DMS 273 (cell line): ENCODE measurements around the gene NRL.
"Not testable (repeated sequence)": the region's sequence is repeated elsewhere in the genome, so short reads cannot be mapped to it uniquely, and the experiment has no call there.

Experiments used
- DNase-seq: peaks from one replicate; lab custom pipeline; 2025; ENCODE audit not compliant: unreplicated experiment; lab: John Stamatoyannopoulos, UW

Gene NRL

DNA sequence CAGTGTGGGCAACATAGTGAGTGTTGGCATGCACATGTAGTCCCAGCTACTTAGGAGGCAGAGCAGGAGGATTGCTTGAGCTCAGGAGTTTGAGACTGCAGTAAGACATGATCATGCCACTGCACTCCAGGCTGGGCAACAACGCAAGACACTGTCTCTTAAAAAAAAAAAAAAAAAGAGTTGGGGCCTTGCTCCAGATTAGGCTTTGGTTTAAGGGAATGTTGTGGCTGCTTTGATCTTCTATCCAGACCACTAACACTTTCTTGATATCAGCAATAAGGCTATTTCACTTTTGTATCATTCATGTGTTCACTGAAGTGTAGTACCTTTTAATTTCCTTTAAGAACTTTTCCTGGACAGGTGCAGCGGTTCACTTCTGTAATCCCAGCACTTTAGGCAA, 12.9 kb upstream of the NRL start:
- no peak for DNase-seq

DNA sequence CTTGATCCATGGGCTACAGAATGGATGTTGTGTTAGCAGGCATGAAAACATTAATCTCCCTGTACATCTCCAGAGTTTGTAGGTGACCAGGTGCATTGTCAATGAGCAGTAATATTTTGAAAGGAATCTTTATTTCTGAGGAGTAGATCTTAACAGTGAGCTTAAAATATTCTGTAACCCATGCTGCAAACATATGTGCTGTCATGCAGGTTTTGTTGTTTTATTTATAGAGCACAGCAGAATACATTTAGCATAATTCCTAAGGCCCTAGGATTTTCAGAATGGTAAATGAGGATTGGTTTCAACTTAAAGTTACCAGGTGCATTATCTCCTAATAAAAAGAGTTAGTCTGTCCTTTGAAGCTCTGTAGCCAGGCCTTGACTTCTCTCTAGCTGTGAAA, 12.2 kb upstream of the NRL start:
- no peak for DNase-seq

- DNase-seq, result no peak
Observed at GRCh38 chr14:24123424-24124417, 9.0 kb upstream of the NRL start.

DNA sequence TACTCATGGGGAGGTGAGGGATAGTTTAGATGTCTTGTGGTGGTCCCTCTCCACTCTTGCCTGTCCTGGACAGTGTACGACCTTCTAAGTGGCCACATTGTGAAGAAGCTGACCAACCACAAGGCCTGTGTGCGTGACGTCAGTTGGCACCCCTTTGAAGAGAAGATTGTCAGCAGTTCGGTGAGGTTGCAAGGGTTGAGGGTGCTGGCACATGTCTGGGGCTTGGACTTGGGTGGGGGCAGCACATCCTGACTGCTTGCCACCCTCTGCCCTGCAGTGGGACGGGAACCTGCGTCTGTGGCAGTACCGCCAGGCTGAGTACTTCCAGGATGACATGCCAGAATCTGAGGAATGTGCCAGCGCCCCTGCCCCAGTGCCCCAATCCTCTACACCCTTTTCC, 8.1 kb upstream of the NRL start:
- DNase-seq, result no peak

DNA sequence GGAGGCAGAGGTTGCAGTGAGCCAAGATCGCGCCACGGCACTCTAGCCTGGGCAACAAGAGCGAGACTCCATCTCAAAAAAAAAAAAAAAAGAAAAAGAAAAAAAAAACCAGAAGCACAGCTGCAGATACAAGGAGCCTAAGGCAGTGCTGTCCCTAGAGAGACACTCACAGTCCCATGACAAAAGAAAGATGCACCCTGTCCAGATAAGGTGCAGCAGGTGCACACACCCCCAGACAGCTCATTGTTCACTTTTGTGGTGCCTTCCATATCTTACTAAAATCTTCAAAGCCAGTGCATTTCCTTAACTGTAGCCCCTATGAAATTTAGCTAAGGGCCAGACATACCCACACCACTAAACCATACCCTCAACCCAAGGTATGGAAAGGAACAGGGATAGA, 7.7 kb upstream of the NRL start:
- no peak for DNase-seq

GRCh38 chr14:24121210-24121609, 6.5 kb upstream of the NRL start:
- DNase-seq, result no peak

- DNase-seq, result no peak
Observed at GRCh38 chr14:24119691-24120090, 4.9 kb upstream of the NRL start.

DNA sequence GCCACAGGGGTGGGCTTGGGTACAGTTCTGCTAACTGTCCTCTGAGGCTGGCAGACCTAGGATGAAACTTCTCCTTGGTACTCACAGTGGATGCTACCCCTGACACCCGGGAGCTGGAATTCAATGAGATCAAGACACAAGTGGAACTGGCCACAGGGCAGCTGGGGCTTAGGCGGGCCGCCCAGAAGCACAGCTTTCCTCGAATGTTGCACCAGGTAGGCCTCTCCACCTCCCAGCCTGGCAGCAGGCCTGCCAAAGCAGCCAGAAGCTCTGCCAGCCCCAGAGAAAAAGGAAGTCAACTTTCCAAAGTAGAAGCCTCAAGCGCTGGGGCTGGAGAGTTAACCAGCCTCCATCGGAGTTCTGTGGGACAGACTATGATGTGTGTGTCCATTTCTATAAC, 2.4 kb upstream of the NRL start:
- no peak for DNase-seq

- DNase-seq, result no peak
Observed at GRCh38 chr14:24116128-24116814, 1.5 kb upstream of the NRL start.

DNA sequence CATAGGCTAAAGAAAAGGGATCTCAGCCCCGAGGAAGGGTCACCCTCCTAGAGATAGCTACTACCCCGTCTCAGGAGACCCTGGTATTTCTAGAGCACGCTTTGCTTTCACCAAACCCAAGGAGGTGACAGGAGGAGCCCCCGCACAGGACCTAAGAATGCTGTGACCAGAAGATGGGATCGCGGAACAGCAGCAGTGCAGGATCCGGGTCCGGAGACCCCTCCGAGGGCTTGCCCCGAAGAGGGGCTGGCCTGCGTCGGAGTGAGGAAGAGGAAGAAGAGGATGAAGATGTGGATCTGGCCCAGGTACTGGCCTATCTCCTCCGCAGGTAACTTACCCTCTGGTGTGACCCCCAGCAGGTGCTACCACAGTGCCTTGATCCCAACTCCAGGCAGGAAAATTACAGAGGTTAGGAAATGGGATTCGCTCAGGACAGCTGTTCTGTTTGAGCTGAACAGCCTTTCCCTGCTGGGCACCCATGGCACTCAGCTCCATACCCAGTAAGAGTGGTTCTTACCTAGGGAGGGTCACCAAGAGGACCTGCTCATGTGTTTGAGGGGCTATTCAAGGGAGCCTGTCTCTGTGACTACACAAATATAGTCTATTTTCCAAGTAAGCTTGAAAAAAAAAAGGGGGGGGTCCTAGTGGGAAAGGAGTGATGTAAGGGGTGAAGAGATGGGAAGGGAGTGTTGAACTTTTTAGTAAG, 826 bp upstream of the NRL start:
- DNase-seq, result no peak

DNA sequence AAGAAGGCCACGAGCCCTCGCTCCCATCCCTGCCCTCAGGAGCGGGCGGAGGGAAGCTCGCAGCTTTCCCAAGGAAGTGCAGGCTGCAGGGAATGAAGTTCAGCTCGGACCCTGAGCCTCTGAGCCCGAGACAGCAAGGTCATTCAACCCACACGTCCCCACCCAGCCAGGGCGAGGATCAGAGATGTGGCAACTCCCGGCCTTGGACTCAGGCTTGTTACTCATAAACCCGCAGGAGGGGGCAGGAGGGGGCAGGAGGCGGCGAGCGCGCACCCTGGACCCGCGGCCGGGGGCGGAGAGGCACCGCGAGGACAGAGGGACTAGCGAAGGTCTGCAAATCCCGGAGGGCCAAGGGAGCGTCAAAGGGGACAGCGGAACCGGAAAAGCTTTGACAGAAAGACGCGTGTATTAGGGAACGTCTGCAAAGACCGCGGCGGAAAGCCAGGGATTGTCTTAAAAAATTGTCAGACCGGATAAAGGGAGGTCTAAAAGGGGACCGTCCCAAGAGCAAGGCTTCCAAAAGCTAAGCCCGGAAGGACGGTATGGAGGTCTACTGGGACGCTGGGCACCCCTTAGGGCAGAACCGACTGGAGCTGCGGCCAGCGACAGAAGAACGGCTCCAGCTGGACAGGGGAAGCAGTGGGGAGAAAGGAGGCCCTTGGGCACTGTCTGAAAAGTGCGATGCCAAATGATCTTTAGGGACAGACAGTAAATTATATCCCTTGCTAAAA, 783 bp downstream of the NRL start:
- peak; percentile 94 for DNase-seq

DNA sequence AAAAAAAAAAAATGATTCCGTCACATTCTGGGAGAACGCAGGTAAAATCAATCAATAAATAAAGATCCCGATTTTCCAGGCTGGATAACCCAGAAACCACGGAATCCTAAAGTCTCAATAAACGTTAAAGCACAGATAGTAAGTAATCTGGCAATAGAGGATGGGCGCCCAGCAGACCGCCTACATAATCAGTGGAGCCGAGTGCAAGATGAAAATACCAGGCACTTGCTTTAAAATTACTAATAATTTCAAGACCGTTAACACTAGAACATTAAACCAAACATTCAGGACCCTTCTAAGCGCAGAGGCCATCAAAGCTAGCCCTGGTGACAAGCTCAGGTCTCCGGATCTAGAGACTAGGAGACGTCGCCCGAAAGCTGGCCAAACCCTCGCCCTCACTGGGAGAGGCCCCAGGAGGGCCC, 1.4 kb downstream of the NRL start:
- no peak for DNase-seq

- no peak for DNase-seq
Observed at GRCh38 chr14:24110523-24110922, 4.2 kb downstream of the NRL start.

- DNase-seq, result no peak
Observed at GRCh38 chr14:24110060-24110459, 4.7 kb downstream of the NRL start.

DNA sequence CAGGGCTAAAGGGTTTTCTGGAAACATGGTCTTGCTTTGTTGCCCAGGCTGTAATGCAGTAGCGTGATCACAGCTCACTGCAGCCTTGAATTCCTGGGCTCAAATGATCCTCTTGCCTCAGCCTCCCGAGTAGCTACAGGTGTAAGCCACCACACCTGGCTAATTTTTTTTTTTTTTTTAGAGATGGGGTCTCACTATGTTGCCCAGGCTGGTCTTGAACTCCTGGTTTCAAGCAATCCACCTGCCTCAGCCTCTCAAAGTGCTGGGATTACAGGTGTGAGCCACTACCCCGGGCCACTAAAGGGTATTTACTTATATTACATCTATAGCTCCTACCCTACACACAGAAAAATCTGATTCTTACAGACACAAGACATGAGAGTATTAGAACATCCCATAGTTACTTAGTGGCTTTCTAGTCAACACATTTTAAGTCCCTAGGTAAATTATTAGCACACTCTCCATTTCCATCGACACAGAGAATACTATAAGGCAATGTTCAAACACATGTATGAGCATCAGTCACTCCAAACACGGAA, 6.3 kb downstream of the NRL start:
- no peak for DNase-seq

DNA sequence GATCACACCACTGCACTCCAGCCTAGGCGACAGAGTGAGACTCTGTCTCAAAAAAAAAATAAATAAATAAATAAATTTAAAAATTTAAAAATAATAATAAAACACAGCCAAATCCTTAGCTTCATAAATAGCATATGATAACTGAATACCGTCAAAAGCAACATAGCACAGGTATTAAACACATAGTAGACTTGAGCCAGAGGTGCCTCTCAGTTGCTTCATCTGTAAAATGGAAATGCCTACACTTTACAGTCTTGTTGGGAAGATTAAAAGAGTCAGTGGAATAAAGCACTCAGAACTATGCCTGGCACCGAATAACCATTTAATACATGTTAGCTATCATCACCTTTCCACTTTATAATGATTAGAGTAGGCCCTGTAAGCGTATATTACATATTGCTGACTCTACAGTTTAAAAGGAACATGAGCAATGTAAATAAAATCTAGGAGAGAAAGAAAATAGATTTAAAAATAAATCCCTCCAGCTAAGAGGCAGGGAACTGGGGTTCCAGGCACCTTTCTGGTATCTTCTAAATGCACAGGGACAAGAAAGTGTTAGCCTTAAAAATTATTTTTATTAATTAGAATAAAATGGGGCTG, 8.0 kb downstream of the NRL start:
- no peak for DNase-seq

DNA sequence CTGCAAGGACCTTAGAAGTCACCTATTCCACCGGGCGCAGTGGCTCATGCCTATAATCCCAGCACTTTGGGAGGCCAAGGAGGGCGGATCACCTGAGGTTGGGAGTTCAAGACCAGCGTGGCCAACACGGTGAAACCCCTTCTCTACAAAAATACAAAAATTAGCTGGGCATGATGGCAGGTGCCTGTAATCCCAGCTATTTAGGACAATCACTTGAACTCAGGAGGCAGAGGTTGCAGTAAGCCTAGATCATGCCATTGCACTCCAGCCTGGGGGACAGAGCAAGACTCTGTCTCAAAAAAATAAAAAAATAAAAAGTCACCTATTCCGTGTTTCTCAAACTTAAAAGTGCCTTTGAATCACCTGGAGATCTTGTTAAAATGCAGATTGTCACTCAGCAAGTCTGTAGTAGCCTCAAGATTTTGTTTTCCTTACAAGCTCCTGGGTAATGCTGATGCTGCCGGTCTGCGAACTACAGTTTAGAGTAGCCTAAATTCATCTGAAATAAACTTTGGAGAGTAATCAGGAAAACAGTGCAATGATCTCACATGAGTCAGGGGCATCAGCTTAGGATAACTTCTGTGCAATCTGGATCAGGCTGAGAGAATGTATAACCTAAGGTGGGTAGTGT, 9.0 kb downstream of the NRL start:
- not testable (repeated sequence) for DNase-seq

GRCh38 chr14:24103451-24103850, 11.3 kb downstream of the NRL start:
- DNase-seq, result no peak

DNA sequence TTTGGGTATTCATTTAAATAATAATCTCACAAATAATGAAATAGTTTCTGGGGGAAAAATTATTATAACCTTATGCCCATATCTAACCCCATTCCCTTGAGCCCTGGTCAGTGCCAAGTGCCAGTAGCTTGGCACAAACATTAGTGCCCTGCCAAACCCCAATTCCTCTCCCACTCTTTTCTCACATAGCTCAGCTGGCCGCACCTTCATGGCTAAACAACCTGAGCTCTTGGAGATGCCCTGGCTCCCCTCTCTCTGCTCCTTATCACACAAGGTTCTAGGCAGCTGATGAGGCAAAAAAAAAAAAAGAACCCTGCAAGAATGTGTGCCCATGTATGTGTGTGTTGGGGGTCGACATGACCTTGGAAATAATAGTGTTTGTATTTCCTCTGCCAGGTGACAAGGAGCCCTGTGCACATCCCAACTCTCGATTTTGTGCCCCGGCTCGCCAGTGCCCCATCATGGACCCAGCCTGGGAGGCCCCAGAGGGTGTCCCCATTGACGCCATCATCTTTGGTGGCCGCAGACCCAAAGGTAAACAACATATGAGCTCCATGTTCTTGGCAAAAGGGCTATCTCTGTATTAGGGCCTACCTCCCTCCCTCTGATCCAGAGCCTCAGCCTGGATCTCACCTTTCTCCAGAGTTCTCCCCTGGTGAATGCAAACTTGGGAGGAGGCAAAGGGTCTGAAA, 12.2 kb downstream of the NRL start:
- no peak for DNase-seq
